Measurements from ENCODE around the gene SMIM5.
"Not testable (repeated sequence)": the region's sequence is repeated elsewhere in the genome, so short reads cannot be mapped to it uniquely, and the experiment has no call there.

SMIM5 gene

DNA sequence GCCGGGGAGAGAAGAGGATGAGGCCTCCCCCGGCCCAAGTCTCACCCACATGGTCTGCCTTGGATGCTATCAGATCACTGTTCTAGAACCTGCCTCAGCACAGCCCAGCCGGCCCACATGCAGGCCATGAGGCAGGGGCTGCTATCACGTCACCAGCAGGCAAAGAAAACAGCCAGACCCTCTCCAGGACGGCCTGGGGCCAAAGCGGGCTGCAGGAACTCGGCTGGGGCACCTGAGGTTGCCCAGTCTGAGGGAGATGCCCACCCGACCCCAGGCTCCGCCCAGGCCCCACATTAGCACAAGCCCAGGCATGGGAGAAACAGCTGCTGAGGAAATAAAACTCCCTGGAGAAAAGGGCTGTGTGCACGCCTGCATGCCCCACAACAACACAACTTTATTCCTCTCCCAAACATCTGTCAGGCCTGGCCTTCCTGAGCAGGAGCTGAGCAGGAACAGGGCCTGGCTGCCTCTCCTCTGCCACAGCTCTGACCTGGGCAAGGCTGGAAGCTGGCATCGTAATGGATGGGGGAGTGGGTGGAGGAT, 6.7 kb upstream of the SMIM5 start:
- no peak for DNase-seq

GRCh38 chr17:75627094-75627493, 6.1 kb upstream of the SMIM5 start:
- DNase-seq: no peak

GRCh38 chr17:75628425-75628824, 4.8 kb upstream of the SMIM5 start:
- DNase-seq: no peak

GRCh38 chr17:75629157-75629556, 4.1 kb upstream of the SMIM5 start:
- no peak for DNase-seq

GRCh38 chr17:75630071-75630917, 2.9 kb upstream of the SMIM5 start:
- no peak for DNase-seq

DNA sequence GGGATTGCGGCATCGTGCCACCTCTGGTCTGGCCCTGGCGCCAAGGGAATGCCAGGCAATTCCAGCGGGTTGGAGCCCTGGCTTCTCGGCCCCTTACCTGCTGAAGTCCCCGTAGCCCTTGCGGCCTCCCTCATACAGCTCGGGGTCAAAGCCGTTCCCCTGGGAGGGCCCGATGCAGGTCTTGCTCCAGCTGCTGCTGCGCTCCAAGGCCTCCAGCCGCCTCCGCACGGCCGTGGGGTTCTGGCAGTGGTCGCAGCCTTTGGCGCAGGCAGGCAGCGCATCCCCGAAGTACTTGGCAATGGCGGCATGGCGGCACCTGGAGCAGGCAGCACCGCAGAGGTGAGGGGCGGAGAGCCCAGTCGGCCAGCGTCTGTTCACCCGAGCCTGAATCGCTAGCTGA, 1.9 kb upstream of the SMIM5 start:
- DNase-seq: no peak

DNA sequence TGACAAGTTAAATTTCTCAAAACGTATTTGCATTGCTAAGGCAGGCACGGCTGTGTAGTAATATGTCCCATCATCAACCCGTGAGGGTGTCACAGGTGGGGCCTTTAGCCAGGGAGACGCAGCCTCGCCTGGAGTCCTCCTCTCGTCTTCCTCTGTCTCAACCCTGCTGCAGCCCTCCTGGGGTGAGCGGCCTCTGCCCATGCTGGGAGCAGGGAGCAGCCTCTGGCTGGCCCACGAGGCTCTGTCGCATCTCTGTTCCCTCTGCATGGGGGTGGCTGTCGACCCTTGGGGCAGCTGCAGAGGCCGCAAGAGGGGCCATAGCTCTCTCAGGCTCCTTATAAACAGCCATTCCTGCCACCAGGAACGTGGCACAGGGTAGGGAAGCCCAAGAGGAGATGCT, 806 bp upstream of the SMIM5 start:
- no peak for DNase-seq

DNA sequence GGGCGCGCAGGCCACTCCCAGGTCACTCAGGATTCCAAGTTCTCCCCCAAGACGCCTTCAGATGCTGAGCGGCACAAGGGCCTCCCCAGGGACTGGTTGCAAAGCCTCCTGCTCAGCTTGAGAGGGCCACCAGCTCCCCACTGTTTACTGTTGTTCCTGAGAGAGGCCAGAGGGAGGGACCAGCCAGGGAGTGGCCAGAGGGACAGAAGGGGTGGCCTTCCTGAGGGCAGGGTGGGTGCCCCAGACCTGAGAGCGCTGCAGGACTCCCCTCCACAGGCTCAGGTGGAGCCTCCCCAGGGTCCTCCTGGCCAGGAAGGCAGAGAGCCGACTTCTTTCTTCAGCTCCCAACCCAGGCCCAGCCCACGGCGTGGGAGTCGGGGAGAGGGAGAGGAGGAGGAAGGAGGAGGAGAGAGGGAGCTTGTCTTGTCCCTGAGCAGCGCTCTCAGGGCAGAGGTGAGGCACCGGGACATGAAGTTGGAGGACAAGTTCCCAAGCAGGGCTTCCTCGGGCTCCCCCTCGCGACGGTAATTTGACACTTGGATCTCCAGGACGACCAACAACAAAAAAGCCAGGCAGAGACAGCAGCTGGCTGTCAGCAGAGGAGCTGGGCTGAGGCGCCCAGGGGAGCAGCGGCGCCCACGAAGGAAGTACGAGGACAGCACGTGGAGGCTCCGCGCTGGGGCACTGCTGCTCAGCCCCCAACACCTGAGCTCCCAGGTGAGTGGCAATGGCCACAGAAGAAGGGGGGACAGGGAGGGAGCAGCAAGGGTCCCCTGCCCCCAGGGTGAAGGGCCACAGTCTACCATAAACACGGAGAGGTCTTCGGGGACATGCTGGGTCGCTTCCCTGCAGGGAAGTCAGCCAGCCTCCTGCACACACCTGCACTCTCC, 497 bp downstream of the SMIM5 start:
- DNase-seq: peak; percentile 86

DNA sequence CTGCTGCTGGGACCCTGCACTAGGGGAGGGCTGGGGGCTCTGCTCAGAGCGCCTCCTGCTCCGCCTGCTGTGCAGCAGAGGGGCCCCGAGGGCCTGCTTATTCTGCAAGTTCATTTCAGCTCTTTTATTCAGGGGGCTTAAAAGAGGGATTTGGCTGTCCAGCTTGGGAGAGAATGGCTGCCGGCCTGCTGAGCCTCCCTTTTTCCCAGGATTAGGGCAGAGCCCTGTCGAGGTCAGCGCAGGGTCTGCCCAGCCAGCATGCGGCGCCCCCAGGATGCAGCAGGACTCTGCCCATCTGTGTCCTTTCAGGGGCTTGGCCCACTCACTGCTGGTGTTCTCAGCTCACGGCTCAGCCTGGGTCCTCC, 1.1 kb downstream of the SMIM5 start:
- DNase-seq: no peak

DNA sequence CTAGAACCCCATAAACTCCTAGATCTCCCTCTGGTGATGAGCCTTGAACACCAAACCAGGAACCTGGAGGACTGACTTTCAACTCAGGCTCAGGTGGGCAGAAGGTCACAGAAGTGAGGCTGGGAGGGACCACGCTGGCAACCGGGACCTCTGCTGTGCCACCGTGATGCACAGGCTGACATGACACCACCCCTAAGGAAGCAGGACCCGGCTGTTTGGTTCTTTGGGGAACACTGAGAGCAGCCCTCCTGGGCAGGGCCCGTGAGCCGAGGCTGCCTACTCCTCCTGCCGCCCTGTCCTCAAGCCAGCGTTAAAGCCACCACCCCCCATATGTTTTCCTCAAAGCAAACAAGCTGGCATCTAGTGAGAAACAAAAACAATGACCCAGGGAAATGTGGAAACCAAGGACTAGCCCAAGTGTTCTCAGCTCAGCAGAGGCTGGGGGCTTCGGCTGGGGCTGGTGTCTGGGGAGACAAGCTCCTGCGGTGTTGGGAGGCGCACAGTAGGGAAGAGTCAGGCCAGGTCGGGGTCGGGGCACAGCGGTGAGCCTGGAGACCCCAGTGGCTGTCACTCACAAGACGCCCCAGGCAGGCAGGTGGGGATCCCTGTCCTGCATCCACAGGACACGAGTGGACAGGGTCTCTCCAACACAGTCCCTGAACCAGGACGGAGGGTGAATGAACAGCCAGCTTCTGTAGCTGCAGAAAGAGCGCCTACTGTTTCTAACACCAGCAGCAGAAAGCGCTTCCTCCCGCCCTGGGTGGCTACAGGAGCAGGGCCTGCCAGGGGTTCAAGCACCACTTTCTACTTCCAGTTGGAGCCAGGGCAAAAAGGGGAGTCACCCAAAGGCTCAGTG, 1.7 kb downstream of the SMIM5 start:
- no peak for DNase-seq

- DNase-seq: no peak
These were observed 2.5 kb downstream of the SMIM5 start for GRCh38 chr17:75635610-75636202.

GRCh38 chr17:75636381-75637142, 3.3 kb downstream of the SMIM5 start:
- DNase-seq: no peak

- no peak for DNase-seq
These were observed 3.9 kb downstream of the SMIM5 start for GRCh38 chr17:75637143-75637538.

DNA sequence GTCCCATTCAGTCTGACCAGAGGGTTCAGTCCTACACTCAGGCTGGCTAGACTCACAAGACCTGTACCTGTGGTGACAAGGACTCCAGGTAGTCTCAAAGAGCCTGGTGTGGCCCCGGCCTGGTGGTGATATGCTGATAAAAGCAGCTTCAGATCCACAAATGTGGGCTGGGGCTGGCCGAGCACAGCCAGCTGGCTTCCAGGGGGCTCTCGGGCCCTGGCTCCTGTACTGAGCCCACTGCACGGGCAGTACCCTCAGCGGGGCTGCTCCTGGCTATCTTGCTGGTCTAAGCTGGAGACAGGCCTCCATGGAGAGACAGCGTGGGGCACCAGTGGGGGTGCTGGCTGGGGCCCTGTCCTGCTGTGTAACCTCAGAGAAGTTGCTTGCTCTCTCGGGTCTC, 4.3 kb downstream of the SMIM5 start:
- no peak for DNase-seq

DNA sequence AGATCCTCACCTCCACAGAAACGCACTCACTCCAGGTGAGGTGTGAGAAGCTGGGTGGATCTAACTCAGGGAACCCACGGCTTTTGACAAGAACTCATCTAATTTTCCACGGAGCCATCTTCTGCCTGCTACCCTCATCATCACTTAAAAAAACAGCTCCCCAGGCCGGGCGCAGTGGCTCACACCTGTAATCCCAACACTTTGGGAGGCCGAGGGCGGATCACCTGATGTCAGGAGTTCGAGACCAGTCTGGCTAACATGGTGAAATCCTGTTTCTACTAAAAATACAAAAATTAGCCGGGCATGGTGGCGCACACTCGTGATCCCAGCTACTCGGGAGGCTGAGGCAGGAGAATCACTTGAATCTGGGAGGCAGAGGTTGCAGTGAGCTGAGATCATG, 4.8 kb downstream of the SMIM5 start:
- not testable (repeated sequence) for DNase-seq

- DNase-seq: no peak
These were observed 5.7 kb downstream of the SMIM5 start for GRCh38 chr17:75638893-75639292.

DNA sequence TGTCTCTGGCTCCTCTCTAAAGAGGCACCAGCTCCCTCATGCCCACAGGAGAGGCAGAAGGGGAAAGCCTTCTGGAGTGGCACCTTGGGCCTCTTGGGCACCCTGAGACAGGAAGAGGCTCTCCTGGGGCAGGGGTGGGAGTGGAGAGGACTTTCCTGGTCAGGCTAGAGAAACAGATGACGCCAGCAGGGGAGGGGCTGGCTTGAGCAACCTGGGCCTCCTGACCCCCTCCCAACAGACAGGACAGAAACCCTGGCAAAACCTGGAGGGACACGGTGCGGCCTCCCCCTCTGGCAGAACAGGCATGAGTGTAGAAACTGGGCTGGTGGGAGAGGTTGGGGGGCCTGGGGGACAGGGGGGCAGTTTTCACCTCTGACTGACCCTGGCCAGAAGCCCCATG, 6.1 kb downstream of the SMIM5 start:
- DNase-seq: no peak

DNA sequence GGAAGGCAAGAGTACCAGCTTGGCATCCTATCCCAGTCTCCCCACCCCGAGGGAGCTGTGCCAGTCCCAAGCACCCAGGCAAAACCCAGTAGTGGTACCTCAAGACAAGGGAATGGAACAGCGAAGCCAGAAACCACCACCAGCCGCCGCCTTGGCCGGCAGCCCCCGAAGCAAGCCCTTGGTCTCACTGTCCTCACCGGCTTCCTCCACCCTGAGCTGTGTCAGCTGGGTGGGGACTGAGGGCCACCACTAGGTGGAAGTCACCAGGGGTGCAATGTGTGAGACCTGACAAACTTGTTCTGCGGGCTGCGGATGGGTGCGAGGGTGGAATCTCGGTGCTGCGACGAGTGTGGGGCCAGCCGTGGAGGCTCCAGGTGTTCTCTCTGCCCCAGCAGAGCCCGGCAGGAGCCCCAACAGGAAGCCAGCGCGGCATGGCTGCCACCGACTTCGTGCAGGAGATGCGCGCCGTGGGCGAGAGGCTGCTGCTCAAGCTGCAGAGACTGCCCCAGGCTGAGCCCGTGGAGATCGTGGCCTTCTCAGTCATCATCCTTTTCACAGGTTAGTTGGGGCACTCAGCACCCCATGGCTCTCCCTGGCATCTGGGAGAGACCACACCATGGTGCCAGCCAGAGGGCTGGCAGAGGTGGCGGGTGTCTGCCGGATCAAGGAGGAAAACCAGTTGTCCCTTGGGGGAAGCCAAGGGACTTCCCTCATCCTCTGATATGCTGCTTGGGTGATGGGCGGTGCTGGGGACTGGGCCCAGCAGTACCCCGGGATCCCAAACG, 6.7 kb downstream of the SMIM5 start:
- no peak for DNase-seq

GRCh38 chr17:75640556-75641119, 7.4 kb downstream of the SMIM5 start:
- no peak for DNase-seq

DNA sequence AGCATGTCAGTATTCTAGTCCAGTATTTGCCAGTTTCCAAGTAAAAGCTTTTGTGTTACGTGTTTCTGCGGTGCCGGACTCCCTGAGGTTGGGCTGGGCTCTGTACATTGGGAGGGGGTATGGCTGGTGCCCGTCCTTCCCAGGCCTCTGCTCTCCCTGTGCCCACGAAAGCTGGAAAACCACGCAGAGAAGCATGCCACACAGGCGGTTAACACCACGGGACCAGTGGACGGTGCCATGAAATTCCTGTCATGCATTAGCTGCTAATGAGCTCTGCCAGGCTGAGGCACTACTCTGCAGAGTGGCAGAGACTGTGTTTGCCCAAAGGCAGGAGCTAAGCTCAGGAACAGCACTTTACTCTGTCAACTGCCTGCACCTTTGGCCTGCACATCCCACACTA, 8.1 kb downstream of the SMIM5 start:
- no peak for DNase-seq
